HL-60 (cell line): Measurements from ENCODE around the gene METTL15.
"Not testable (repeated sequence)": the region's sequence is repeated elsewhere in the genome, so short reads cannot be mapped to it uniquely, and the experiment has no call there.

ENCODE experiments used
- DNase-seq, 2 experiments: peaks; one replicate each; pipeline ENCODE4 v3.0.0-alpha.2; 2010 to 2020; ENCODE audit warnings: low read depth in 1 of 2, low spot score in 1 of 2
- H3K27ac ChIP-seq: fragments of 250-450 bp; sonication (Bioruptor Pico); replicated peaks from 2 replicates; pipeline ENCODE4 v1.5.1; 2020; ENCODE audit warnings: mild to moderate bottlenecking, moderate library complexity
- H3K27me3 ChIP-seq: fragments of 250-450 bp; sonication (Bioruptor Pico); 2 replicates; pipeline ENCODE4 v1.5.1; 2021; ENCODE audit warnings: mild to moderate bottlenecking, moderate library complexity; ENCODE audit not compliant: insufficient read depth, poor library complexity, severe bottlenecking
- H3K4me3 ChIP-seq: replicated peaks from 2 replicates; pipeline ENCODE4 v1.5.1; 2011; ENCODE audit warnings: mild to moderate bottlenecking, control low read depth, low read length; ENCODE audit not compliant: insufficient read depth
- GABPA ChIP-seq: IDR thresholded peaks from 2 replicates; pipeline ENCODE4 v1.6.1; 2012; ENCODE audit warnings: low read depth
- POLR2AphosphoS5 ChIP-seq: IDR thresholded peaks from 2 replicates; pipeline ENCODE4 v1.6.1; 2012; ENCODE audit warnings: low read depth
- SPI1 ChIP-seq: IDR thresholded peaks from 2 replicates; pipeline ENCODE4 v1.6.1; 2012; ENCODE audit warnings: low read depth, mild to moderate bottlenecking, borderline replicate concordance
- TF ChIP-seq, protein P1 (sequence below): IDR thresholded peaks from one replicate; pipeline ENCODE4 v1.5.1; 2011; ENCODE audit warnings: low read length, control low read depth, inconsistent platforms; ENCODE audit not compliant: insufficient read depth
- TF ChIP-seq, protein P2 (sequence below): IDR thresholded peaks from 2 replicates; pipeline ENCODE4 v1.6.1; 2012; ENCODE audit warnings: low read depth; ENCODE audit not compliant: insufficient replicate concordance

The METTL15 gene

DNA sequence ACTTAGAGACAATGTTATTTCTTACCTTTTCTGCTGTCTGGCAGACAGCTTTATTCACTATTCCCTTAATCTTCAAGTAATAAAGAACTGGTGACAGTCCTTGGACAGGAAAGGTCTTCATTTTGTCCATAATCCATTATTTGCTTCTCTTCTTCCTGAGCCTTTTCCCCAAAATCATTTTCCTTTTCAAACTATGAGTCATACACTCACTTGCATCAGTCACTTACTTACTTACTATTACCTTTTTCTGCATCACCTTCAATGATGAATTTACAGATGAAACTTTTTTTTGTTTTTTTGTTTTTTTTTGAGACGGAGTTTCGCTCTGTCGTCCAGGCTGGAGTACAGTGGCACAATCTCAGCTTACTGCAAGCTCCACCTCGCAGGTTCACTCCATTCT, 9.5 kb downstream of the METTL15 start:
- no peak for TF ChIP-seq POLR2AphosphoS5
- no peak for TF ChIP-seq SPI1
- TF ChIP-seq, protein P1, sequence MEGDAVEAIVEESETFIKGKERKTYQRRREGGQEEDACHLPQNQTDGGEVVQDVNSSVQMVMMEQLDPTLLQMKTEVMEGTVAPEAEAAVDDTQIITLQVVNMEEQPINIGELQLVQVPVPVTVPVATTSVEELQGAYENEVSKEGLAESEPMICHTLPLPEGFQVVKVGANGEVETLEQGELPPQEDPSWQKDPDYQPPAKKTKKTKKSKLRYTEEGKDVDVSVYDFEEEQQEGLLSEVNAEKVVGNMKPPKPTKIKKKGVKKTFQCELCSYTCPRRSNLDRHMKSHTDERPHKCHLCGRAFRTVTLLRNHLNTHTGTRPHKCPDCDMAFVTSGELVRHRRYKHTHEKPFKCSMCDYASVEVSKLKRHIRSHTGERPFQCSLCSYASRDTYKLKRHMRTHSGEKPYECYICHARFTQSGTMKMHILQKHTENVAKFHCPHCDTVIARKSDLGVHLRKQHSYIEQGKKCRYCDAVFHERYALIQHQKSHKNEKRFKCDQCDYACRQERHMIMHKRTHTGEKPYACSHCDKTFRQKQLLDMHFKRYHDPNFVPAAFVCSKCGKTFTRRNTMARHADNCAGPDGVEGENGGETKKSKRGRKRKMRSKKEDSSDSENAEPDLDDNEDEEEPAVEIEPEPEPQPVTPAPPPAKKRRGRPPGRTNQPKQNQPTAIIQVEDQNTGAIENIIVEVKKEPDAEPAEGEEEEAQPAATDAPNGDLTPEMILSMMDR = no peak
- no peak for TF ChIP-seq GABPA
- TF ChIP-seq, protein P2, sequence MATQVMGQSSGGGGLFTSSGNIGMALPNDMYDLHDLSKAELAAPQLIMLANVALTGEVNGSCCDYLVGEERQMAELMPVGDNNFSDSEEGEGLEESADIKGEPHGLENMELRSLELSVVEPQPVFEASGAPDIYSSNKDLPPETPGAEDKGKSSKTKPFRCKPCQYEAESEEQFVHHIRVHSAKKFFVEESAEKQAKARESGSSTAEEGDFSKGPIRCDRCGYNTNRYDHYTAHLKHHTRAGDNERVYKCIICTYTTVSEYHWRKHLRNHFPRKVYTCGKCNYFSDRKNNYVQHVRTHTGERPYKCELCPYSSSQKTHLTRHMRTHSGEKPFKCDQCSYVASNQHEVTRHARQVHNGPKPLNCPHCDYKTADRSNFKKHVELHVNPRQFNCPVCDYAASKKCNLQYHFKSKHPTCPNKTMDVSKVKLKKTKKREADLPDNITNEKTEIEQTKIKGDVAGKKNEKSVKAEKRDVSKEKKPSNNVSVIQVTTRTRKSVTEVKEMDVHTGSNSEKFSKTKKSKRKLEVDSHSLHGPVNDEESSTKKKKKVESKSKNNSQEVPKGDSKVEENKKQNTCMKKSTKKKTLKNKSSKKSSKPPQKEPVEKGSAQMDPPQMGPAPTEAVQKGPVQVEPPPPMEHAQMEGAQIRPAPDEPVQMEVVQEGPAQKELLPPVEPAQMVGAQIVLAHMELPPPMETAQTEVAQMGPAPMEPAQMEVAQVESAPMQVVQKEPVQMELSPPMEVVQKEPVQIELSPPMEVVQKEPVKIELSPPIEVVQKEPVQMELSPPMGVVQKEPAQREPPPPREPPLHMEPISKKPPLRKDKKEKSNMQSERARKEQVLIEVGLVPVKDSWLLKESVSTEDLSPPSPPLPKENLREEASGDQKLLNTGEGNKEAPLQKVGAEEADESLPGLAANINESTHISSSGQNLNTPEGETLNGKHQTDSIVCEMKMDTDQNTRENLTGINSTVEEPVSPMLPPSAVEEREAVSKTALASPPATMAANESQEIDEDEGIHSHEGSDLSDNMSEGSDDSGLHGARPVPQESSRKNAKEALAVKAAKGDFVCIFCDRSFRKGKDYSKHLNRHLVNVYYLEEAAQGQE = no peak
- DNase-seq = no peak

DNA sequence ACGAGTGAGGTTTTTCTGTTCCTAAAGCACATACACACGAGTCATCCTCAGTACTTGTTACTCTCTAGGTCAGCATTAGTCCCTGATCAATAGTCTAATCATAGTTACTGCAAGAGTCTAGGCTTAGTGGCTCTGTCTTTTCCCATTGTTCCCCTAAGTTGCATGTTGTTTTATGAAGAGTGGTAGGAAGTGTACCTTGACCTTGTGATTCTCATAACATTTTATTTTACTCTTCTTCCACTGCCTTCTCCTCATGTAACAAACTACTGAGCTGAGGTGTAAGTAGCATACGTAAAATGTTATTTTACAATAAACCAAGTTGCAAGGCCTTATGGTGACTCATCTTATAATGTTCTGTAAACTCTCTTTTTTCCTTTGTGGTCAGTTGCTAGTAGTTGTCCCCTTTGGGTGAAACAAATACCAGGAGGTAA, 15.0 kb downstream of the METTL15 start:
- H3K27ac ChIP-seq = no peak overlapping the region
- no peaks in the 10 kb centered on the region for H3K27me3 ChIP-seq
- no peak for TF ChIP-seq POLR2AphosphoS5
- TF ChIP-seq, protein P2 = no peak
- no peak overlapping the region for H3K4me3 ChIP-seq
- no peak for DNase-seq

More for the DNA sequence above, 9.5 kb downstream of the METTL15 start:
- no peaks in the 10 kb centered on the region for H3K27me3 ChIP-seq
- no peak overlapping the region for H3K4me3 ChIP-seq
- H3K27ac ChIP-seq = no peak overlapping the region

DNA sequence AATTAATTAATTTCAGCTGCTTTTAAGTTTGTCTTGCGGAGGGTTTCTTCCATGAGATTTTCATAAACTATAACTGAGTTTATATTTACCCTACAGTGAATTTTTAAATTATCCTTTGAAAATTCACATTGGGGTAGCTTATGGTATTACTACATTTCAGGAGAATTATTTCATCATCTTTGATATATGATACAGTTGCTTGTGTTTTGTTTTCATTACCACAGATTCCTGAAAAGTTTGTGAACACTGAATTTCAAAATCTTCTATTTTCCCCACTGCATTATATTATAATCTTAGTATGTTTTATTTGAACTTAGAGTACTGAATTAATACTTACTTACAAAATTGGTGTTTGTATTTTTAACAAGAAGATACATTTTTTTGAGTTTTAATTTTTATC, 24.4 kb downstream of the METTL15 start:
- no peak overlapping the region for H3K4me3 ChIP-seq
- DNase-seq = no peak
- TF ChIP-seq POLR2AphosphoS5 = no peak
- TF ChIP-seq, protein P2 = no peak

DNA sequence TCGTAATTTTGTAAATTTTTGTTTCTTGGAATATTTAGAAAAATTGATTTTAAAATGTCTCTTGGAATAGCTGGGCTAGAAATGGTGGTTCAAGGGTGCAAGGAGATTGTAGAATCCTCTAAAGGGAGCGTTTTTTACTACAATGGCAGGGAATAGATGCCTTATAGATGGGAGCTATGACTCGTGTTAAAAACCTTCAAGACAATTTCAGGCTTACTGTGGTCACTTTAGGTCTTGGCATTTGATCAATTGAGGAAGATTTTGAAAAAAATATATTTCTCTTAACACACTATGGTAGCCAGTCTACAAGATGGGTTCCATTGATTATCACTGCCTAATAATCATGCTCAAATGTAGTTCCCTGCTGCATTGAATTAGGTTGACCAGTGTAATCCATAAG, 25.0 kb downstream of the METTL15 start:
- H3K27ac ChIP-seq = no peak overlapping the region
- DNase-seq = no peak
- H3K27me3 ChIP-seq = no peaks in the 10 kb centered on the region
- H3K4me3 ChIP-seq = no peak overlapping the region
- TF ChIP-seq POLR2AphosphoS5 (no peak), SPI1 (no peak), GABPA (no peak)
- TF ChIP-seq, protein P2 = no peak

More for the DNA sequence above, 24.4 kb downstream of the METTL15 start:
- Histone ChIP-seq H3K27ac (no peak overlapping the region), H3K27me3 (no peaks in the 10 kb centered on the region)

DNA sequence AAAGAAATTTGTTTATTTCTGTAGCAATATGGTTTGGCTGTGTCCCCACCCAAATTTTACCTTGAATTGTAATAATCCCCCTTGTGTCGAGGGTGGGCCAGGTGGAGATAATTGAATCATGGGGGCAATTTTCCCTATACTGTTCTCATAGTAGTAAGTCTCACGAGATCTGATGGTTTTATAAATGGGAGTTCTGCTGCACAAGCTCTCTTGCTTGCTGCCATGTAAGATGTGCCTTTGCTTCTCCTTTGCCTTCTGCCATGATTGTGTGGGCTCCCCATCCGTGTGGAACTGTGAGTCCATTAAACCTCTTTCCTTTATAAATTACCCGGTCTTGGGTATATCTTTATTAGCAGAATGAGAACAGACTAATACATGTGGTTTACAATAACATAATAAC, 28.0 kb downstream of the METTL15 start:
- not testable (repeated sequence) for H3K27me3 ChIP-seq, H3K27ac ChIP-seq

More for the DNA sequence above, 28.0 kb downstream of the METTL15 start:
- not testable (repeated sequence) for DNase-seq, H3K4me3 ChIP-seq
